IMR-90 (cell line): Measurements from ENCODE around the gene FAM83F. TPM values are rescaled to one million over a fixed set of nuclear protein-coding genes. Genes with fewer than 3 reads are reported as not detected.

Source experiments
- ATAC-seq: fragments of 200-7000 bp; cut with Tn5 transposase; 2 replicates; pipeline ENCODE4 v1.9.1; 2020; ENCODE audit warnings: low read depth, mild to moderate bottlenecking, moderate library complexity
- BruUV-seq: library from RNA; stranded (reverse); fragments of 400-500 nt; replicated peaks from 2 replicates; lab custom pipeline; 2021; lab: Mats Ljungman, UMichigan
- CTCF ChIA-PET: fragments of 300-600 bp; formaldehyde crosslinking; extraction: SDS; loops from one replicate; lab custom pipeline; 2021; ENCODE audit warnings: antibody characterized with exemption; lab: Yijun Ruan, JAX
- POLR2A ChIA-PET: fragments of 300-600 bp; sonication (Branson Sonifier 250); formaldehyde crosslinking; loops from one replicate; lab custom pipeline; 2022; ENCODE audit warnings: antibody characterized with exemption; ENCODE audit not compliant: unreplicated experiment; lab: Charles Lee
- DNase-seq: peaks from one replicate; pipeline ENCODE4 v3.0.0; 2013
- H2AFZ ChIP-seq: replicated peaks from 2 replicates; pipeline ENCODE3; 2013; ENCODE audit warnings: low read length, mild to moderate bottlenecking; ENCODE audit not compliant: poor library complexity
- H2AK5ac ChIP-seq: 2 replicates; pipeline ENCODE4 v1.6.1; 2013; ENCODE audit warnings: low read depth, low read length, inconsistent platforms
- H2AK9ac ChIP-seq: replicated peaks from 2 replicates; pipeline ENCODE3; 2013; ENCODE audit warnings: mild to moderate bottlenecking, low read depth, low read length, moderate library complexity; ENCODE audit not compliant: poor library complexity
- H2BK120ac ChIP-seq: 2 replicates; pipeline ENCODE4 v1.6.1; 2013; ENCODE audit warnings: low read depth, low read length, inconsistent platforms
- H2BK15ac ChIP-seq: 3 replicates; pipeline ENCODE4 v1.6.1; 2013; ENCODE audit warnings: low read depth, low read length, inconsistent platforms
- H2BK20ac ChIP-seq: 2 replicates; pipeline ENCODE4 v1.6.1; 2013; ENCODE audit warnings: low read depth, mild to moderate bottlenecking, inconsistent platforms, low read length, moderate library complexity
- H2BK5ac ChIP-seq: 2 replicates; pipeline ENCODE4 v1.6.1; 2013; ENCODE audit warnings: mild to moderate bottlenecking, low read depth, low read length, inconsistent platforms; ENCODE audit not compliant: poor library complexity, severe bottlenecking
- H3K14ac ChIP-seq: replicated peaks from 2 replicates; pipeline ENCODE4 v1.6.1; 2013; ENCODE audit warnings: low read depth, low read length, inconsistent platforms
- H3K18ac ChIP-seq: 2 replicates; pipeline ENCODE4 v1.6.1; 2013; ENCODE audit warnings: low read depth, low read length, control low read depth
- H3K23ac ChIP-seq: 2 replicates; pipeline ENCODE4 v1.6.1; 2013; ENCODE audit warnings: low read depth, low read length, inconsistent platforms
- H3K27ac ChIP-seq: 2 replicates; pipeline ENCODE4 v1.5.1; 2013; ENCODE audit warnings: mild to moderate bottlenecking, control low read depth, low read length; ENCODE audit not compliant: insufficient read depth
- H3K27me3 ChIP-seq: 2 replicates; pipeline ENCODE4 v1.6.1; 2013; ENCODE audit warnings: low read length; ENCODE audit not compliant: control insufficient read depth, insufficient read depth
- H3K36me3 ChIP-seq: 2 replicates; pipeline ENCODE4 v1.6.1; 2013; ENCODE audit warnings: low read length, mixed read lengths; ENCODE audit not compliant: control insufficient read depth, insufficient read depth
- H3K4ac ChIP-seq: 2 replicates; pipeline ENCODE4 v1.6.1; 2013; ENCODE audit warnings: low read depth, low read length, inconsistent platforms
- H3K4me1 ChIP-seq: 2 replicates; pipeline ENCODE4 v1.6.1; 2013; ENCODE audit warnings: low read length, mixed read lengths; ENCODE audit not compliant: control insufficient read depth, insufficient read depth
- H3K4me2 ChIP-seq: 2 replicates; pipeline ENCODE4 v1.6.1; 2013; ENCODE audit warnings: low read depth, mild to moderate bottlenecking, control low read depth, low read length, moderate library complexity
- H3K4me3 ChIP-seq: 2 replicates; pipeline ENCODE4 v1.5.1; 2013; ENCODE audit warnings: low read depth, mild to moderate bottlenecking, control low read depth, low read length, moderate library complexity; ENCODE audit not compliant: insufficient read depth
- H3K56ac ChIP-seq: 2 replicates; pipeline ENCODE4 v1.6.1; 2013; ENCODE audit warnings: low read length, inconsistent platforms; ENCODE audit not compliant: insufficient read depth; ENCODE audit errors: extremely low read depth
- H3K79me1 ChIP-seq, 2 experiments: 2 replicates each; pipeline ENCODE4 v1.6.1; 2013; ENCODE audit warnings: low read length in 2 of 2, inconsistent platforms in 1 of 2, low read depth in 1 of 2
- H3K9ac ChIP-seq: 2 replicates; pipeline ENCODE4 v1.6.1; 2013; ENCODE audit warnings: low read depth, low read length, control low read depth
- H3K9me1 ChIP-seq: 2 replicates; pipeline ENCODE4 v1.6.1; 2013; ENCODE audit warnings: low read length, inconsistent platforms; ENCODE audit not compliant: insufficient read depth
- H3K9me3 ChIP-seq: 2 replicates; pipeline ENCODE4 v1.6.1; 2013; ENCODE audit warnings: low read length; ENCODE audit not compliant: control insufficient read depth, insufficient read depth
- H4K20me1 ChIP-seq: 2 replicates; pipeline ENCODE4 v1.6.1; 2013; ENCODE audit warnings: low read length, inconsistent platforms; ENCODE audit not compliant: insufficient read depth
- H4K5ac ChIP-seq: 2 replicates; pipeline ENCODE4 v1.6.1; 2013; ENCODE audit warnings: mild to moderate bottlenecking, low read depth, low read length, control low read depth
- H4K8ac ChIP-seq, 2 experiments: 2 replicates each; pipeline ENCODE4 v1.6.1; 2013; ENCODE audit warnings: low read depth in 2 of 2, low read length in 2 of 2, control low read depth in 1 of 2, inconsistent platforms in 1 of 2
- H4K91ac ChIP-seq: 2 replicates; pipeline ENCODE4 v1.6.1; 2013; ENCODE audit warnings: low read depth, low read length, inconsistent platforms; ENCODE audit not compliant: insufficient read depth
- MAZ ChIP-seq: IDR thresholded peaks from 2 replicates; pipeline ENCODE4 v1.6.1; 2012; ENCODE audit warnings: low read depth, mild to moderate bottlenecking, low read length, improper control_type of control experiment, moderate library complexity, borderline replicate concordance
- SMC3 ChIP-seq: fragments of 150-350 bp; IDR thresholded peaks from 2 replicates; pipeline ENCODE4 v1.6.1; 2016; ENCODE audit warnings: low read depth, mild to moderate bottlenecking, antibody characterized with exemption, low read length, moderate library complexity
- WGBS, 2 experiments: methylation state at CpG; one replicate each; pipeline versions ENCODE4 v1.1.5 to v1.1.7; 2013; ENCODE audit warnings: missing lambda C conversion rate in 2 of 2; ENCODE audit not compliant: insufficient read length in 1 of 2; ENCODE audit errors: extremely low coverage in 2 of 2; 5-methylcytosine and 5-hydroxymethylcytosine counted together
- dilution Hi-C: fragments of 300-500 bp; cut with HindIII; formaldehyde crosslinking; loops from one replicate; pipeline ENCODE4 v1.14.3; 2018; ENCODE audit warnings: low sequenced_read_pairs; ENCODE audit not compliant: unreplicated experiment
- in situ Hi-C: fragments of 300-500 bp; cut with MboI; formaldehyde crosslinking; loops from 3 replicates; pipeline ENCODE4 v1.14.3; 2019; ENCODE audit warnings: low sequenced_read_pairs, inconsistent platforms, mixed read lengths
- intact Hi-C: fragments of 100-400 bp; cut with micrococcal nuclease; formaldehyde crosslinking; loops from 2 replicates; pipeline ENCODE4 v1.10.0; 2022
- polyA plus RNA-seq, 3 experiments: library from polyadenylated mRNA; depleted of rRNA; stranded (reverse); fragments of >200 nt; gene quantifications; 2 replicates each; pipeline ENCODE4 v1.2.3, GENCODE V29; 2012; ENCODE audit warnings: low replicate concordance in 1 of 3
- total RNA-seq: library from RNA; depleted of rRNA; stranded (reverse); fragments of >200 nt; gene quantifications from 2 replicates; pipeline ENCODE4 v1.2.3, GENCODE V29; 2012
- TF ChIP-seq, protein P1 (sequence below): fragments of 150-350 bp; IDR thresholded peaks from 2 replicates; pipeline ENCODE4 v1.6.1; 2016; ENCODE audit warnings: low read depth, mild to moderate bottlenecking, low read length, moderate library complexity, borderline replicate concordance
- TF ChIP-seq, protein P2 (sequence below): conservative IDR thresholded peaks from 2 replicates; pipeline ENCODE4 v1.5.1; 2012; ENCODE audit warnings: mild to moderate bottlenecking, low read depth, low read length, improper control_type of control experiment
- TF ChIP-seq, protein P3 (sequence below): fragments of 150-350 bp; IDR thresholded peaks from 2 replicates; pipeline ENCODE4 v1.6.1; 2017; ENCODE audit warnings: mild to moderate bottlenecking, antibody characterized with exemption, low read length, low read depth

Gene FAM83F
- total and polyA plus RNA-seq, 2 of the 4 experiments (the other 2 are of a cell fraction), result not detected

DNA sequence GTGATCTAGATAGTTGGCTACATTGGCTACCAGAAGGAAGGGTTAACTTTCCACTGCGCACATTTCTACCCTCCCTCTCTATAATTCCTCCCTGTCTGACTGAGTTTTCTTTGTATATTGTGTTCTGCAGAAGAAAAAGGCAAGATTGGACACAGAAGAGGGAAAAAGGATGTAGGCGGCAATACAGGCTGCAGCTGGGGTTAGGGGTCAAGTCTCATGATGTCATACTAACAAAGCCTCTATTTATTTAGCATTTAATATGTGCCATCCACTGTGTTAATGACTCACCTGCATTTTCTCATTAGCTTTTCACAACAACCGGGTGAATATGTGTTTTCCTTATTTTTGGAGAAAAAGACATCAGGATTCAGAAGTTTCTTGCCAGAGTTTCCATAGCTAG lies 2.0 kb downstream of the FAM83F start:
- Histone ChIP-seq H4K91ac (no peak overlapping the region), H2AK9ac (no peak overlapping the region), H4K20me1 (no peaks in the 10 kb centered on the region), H3K9ac (no peak overlapping the region), H3K4me3 (no peak overlapping the region), H4K5ac (no peak overlapping the region), H3K18ac (no peak overlapping the region), H3K23ac (no peak overlapping the region), H3K4me1 (peaks cover 4% of the 10 kb centered on the region), H3K14ac (no peak overlapping the region), H3K27me3 (peaks cover 52% of the 10 kb centered on the region), H3K36me3 (no peaks in the 10 kb centered on the region), H3K4me2 (no peak overlapping the region), H2AK5ac (no peak overlapping the region; the same call in 1 of the 2 replicates), H2BK5ac (no peak overlapping the region), H2BK20ac (no peak overlapping the region), H3K9me1 (no peaks in the 10 kb centered on the region; the same call in 1 of the 2 replicates), H2BK15ac (no peak overlapping the region), H4K8ac (no peak overlapping the region), H3K27ac (no peak overlapping the region), H2AFZ (no peak overlapping the region), H3K56ac (no peak overlapping the region), H3K9me3 (no peaks in the 10 kb centered on the region), H3K4ac (no peak overlapping the region), H3K79me1 (no peaks in the 10 kb centered on the region), H2BK120ac (no peak overlapping the region)
- ATAC-seq (no peak), DNase-seq (no peak)
- in situ Hi-C loops (no loop called here), dilution Hi-C loops (no loop called here), intact Hi-C loops (no loop called here)
- BruUV-seq, result no TSS peak
- TF ChIP-seq MAZ (no peak), SMC3 (no peak)
- TF ChIP-seq, protein P1, sequence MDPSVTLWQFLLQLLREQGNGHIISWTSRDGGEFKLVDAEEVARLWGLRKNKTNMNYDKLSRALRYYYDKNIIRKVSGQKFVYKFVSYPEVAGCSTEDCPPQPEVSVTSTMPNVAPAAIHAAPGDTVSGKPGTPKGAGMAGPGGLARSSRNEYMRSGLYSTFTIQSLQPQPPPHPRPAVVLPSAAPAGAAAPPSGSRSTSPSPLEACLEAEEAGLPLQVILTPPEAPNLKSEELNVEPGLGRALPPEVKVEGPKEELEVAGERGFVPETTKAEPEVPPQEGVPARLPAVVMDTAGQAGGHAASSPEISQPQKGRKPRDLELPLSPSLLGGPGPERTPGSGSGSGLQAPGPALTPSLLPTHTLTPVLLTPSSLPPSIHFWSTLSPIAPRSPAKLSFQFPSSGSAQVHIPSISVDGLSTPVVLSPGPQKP, result no peak
- TF ChIP-seq, protein P2, sequence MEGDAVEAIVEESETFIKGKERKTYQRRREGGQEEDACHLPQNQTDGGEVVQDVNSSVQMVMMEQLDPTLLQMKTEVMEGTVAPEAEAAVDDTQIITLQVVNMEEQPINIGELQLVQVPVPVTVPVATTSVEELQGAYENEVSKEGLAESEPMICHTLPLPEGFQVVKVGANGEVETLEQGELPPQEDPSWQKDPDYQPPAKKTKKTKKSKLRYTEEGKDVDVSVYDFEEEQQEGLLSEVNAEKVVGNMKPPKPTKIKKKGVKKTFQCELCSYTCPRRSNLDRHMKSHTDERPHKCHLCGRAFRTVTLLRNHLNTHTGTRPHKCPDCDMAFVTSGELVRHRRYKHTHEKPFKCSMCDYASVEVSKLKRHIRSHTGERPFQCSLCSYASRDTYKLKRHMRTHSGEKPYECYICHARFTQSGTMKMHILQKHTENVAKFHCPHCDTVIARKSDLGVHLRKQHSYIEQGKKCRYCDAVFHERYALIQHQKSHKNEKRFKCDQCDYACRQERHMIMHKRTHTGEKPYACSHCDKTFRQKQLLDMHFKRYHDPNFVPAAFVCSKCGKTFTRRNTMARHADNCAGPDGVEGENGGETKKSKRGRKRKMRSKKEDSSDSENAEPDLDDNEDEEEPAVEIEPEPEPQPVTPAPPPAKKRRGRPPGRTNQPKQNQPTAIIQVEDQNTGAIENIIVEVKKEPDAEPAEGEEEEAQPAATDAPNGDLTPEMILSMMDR, result no peak
- TF ChIP-seq, protein P3, sequence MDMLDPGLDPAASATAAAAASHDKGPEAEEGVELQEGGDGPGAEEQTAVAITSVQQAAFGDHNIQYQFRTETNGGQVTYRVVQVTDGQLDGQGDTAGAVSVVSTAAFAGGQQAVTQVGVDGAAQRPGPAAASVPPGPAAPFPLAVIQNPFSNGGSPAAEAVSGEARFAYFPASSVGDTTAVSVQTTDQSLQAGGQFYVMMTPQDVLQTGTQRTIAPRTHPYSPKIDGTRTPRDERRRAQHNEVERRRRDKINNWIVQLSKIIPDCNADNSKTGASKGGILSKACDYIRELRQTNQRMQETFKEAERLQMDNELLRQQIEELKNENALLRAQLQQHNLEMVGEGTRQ, result no peak
- CTCF ChIA-PET, result no interaction called here
- no CpG with 5 or more reads among the region's 3 CpGs for WGBS, 2 experiments
- POLR2A ChIA-PET, result interaction anchor here (0.6 kb wide), 1 partner anchor 1590 kb away, joined by 10 read pairs; no protein-coding TSS in a partner anchor
